Peyer's patch (tissue), 4 donors: Measurements from ENCODE around the gene CST1. TPM values are rescaled to one million over a fixed set of nuclear protein-coding genes. Genes with fewer than 3 reads are reported as not detected.
A peak's percentile ranks its signal among the peaks of the same experiment; 100 is the strongest.
"Not testable (repeated sequence)": the region's sequence is repeated elsewhere in the genome, so short reads cannot be mapped to it uniquely, and the experiment has no call there.

ENCODE experiments used
- DNase-seq, 3 donors: peaks; one replicate each; pipeline ENCODE4 v3.0.0-alpha.2; 2017 to 2019
- H3K27ac ChIP-seq, 4 donors: fragments of 200-600 bp; sonication (generic); one replicate each; pipeline ENCODE4 v1.5.1; 2016 to 2019
- H3K27me3 ChIP-seq, 2 donors: fragments of 200-600 bp; sonication (generic); one replicate each; pipeline ENCODE4 v1.5.1; 2019
- H3K36me3 ChIP-seq, 3 donors: fragments of 200-600 bp; sonication (generic); one replicate each; pipeline ENCODE4 v1.5.1; 2016 to 2019
- H3K4me1 ChIP-seq, 4 donors: fragments of 200-600 bp; sonication (generic); one replicate each; pipeline ENCODE4 v1.5.1; 2016 to 2019
- H3K4me3 ChIP-seq, 4 donors: fragments of 200-600 bp; sonication (generic); 1 replicate in 3 of 4; 2 replicates in 1 of 4; pipeline ENCODE4 v1.5.1; 2016 to 2019; ENCODE audit warnings: mild to moderate bottlenecking in 1 of 4
- H3K9me3 ChIP-seq, 4 donors: fragments of 200-600 bp; sonication (generic); one replicate each; pipeline ENCODE4 v1.5.1; 2016 to 2019; ENCODE audit warnings: mild to moderate bottlenecking in 1 of 4
- CTCF ChIP-seq, 6 experiments: fragments of 450-650 bp in 4 of 6; fragments of 200-600 bp in 2 of 6; sonication (generic) in 1 of 6; IDR thresholded peaks; one replicate each; pipeline ENCODE4 v1.5.1; 2017 to 2019; ENCODE audit warnings: antibody characterized with exemption in 6 of 6, mild to moderate bottlenecking in 3 of 6, moderate library complexity in 1 of 6
- POLR2A ChIP-seq, 2 donors: fragments of 450-650 bp; IDR thresholded peaks; one replicate each; pipeline ENCODE4 v1.5.1; 2017; ENCODE audit warnings: antibody characterized with exemption in 2 of 2, mild to moderate bottlenecking in 2 of 2, moderate library complexity in 2 of 2
- total RNA-seq, 4 donors: library from RNA; depleted of rRNA; stranded (reverse); fragments of >200 nt; gene quantifications; one replicate each; pipeline ENCODE4 v1.1.0, GENCODE V29; 2016

The CST1 gene
- not detected for total RNA-seq

GRCh38 chr20:23750786-23751185 is at the start of gene CST1:
TSS of gene CST1 (minus strand) at chr20:23750935. CDS start at chr20:23750866, 69 bp downstream.
- H3K4me3 ChIP-seq, H3K36me3 ChIP-seq, DNase-seq, H3K9me3 ChIP-seq, H3K27me3 ChIP-seq, H3K27ac ChIP-seq, H3K4me1 ChIP-seq: not testable (repeated sequence)

- not testable (repeated sequence) for H3K27ac ChIP-seq, H3K4me3 ChIP-seq, H3K4me1 ChIP-seq, H3K27me3 ChIP-seq, H3K9me3 ChIP-seq, H3K36me3 ChIP-seq
- TF ChIP-seq CTCF (IDR thresholded peaks at IDR 0.05) = peak in 4 of 6 experiments; percentile 27 to 44 (median 34)
- peak in 1 of 3 donors; percentile 49 for DNase-seq
Observed at GRCh38 chr20:23799216-23799847, 48.6 kb upstream of the CST1 start.

- Histone ChIP-seq H3K4me1 (no peaks in the 10 kb centered on the region), H3K4me3 (no peak overlapping the region), H3K27me3 (no peaks in the 10 kb centered on the region), H3K27ac (no peak overlapping the region), H3K9me3 (no peaks in the 10 kb centered on the region), H3K36me3 (no peaks in the 10 kb centered on the region)
- DNase-seq = no peak
- TF ChIP-seq POLR2A (IDR thresholded peaks at IDR 0.05) (no peak), CTCF (IDR thresholded peaks at IDR 0.05) (no peak)
Observed at GRCh38 chr20:23795526-23795925, 44.8 kb upstream of the CST1 start.

- H3K4me1 ChIP-seq = no peaks in the 10 kb centered on the region
- no peak for DNase-seq
- H3K27me3 ChIP-seq = no peaks in the 10 kb centered on the region
- no peak overlapping the region for H3K27ac ChIP-seq
- TF ChIP-seq CTCF (IDR thresholded peaks at IDR 0.05) (no peak), POLR2A (IDR thresholded peaks at IDR 0.05) (no peak)
- H3K4me3 ChIP-seq = no peak overlapping the region
- no peaks in the 10 kb centered on the region for H3K9me3 ChIP-seq
- no peaks in the 10 kb centered on the region for H3K36me3 ChIP-seq
Observed at GRCh38 chr20:23794841-23795240, 44.1 kb upstream of the CST1 start.

GRCh38 chr20:23794065-23794464 is 43.3 kb upstream of the CST1 start:
- Histone ChIP-seq H3K27me3 (no peaks in the 10 kb centered on the region), H3K4me1 (no peaks in the 10 kb centered on the region), H3K27ac (no peak overlapping the region), H3K4me3 (no peak overlapping the region), H3K36me3 (no peaks in the 10 kb centered on the region), H3K9me3 (no peaks in the 10 kb centered on the region)
- DNase-seq = no peak
- TF ChIP-seq CTCF (IDR thresholded peaks at IDR 0.05) (no peak), POLR2A (IDR thresholded peaks at IDR 0.05) (no peak)

- Histone ChIP-seq H3K4me1 (no peaks in the 10 kb centered on the region), H3K36me3 (no peaks in the 10 kb centered on the region), H3K27me3 (no peaks in the 10 kb centered on the region), H3K4me3 (no peak overlapping the region), H3K9me3 (no peaks in the 10 kb centered on the region), H3K27ac (no peak overlapping the region)
- no peak for DNase-seq
- no peak for TF ChIP-seq POLR2A (IDR thresholded peaks at IDR 0.05)
- no peak for TF ChIP-seq CTCF (IDR thresholded peaks at IDR 0.05)
Observed at GRCh38 chr20:23783447-23783846, 32.7 kb upstream of the CST1 start.
